BLaER1 treated with 17β-estradiol and CSF1 and Interleukin-3, amounts not matched to agents 10 nM and 100 nM (cell line): ENCODE data around the gene LIN28B.

ENCODE experiments used
- H3K27ac ChIP-seq, 11 experiments: shearing (Covaris generic); formaldehyde crosslinking; 2 replicates each; pipeline ENCODE4 v1.8.1; 2022
- H3K27me3 ChIP-seq, 11 experiments: shearing (Covaris generic); formaldehyde crosslinking; 2 replicates each; pipeline ENCODE4 v1.8.1; 2022
- H3K36me3 ChIP-seq, 11 experiments: shearing (Covaris generic); formaldehyde crosslinking; 2 replicates each; pipeline ENCODE4 v1.8.1; 2022
- H3K4me1 ChIP-seq, 10 experiments: shearing (Covaris generic); formaldehyde crosslinking; 2 replicates each; pipeline ENCODE4 v1.8.1; 2022
- H3K4me2 ChIP-seq, 11 experiments: shearing (Covaris generic); formaldehyde crosslinking; 2 replicates each; pipeline ENCODE4 v1.8.1; 2022
- H3K4me3 ChIP-seq, 10 experiments: shearing (Covaris generic); formaldehyde crosslinking; 2 replicates each; pipeline ENCODE4 v1.8.1; 2022
- H3K9ac ChIP-seq, 11 experiments: shearing (Covaris generic); formaldehyde crosslinking; 2 replicates each; pipeline ENCODE4 v1.8.1; 2022
- H3K9me3 ChIP-seq, 11 experiments: shearing (Covaris generic); formaldehyde crosslinking; replicated peaks in 1 of 11; 2 replicates each; pipeline ENCODE4 v1.8.1; 2022
- H4K20me1 ChIP-seq, 11 experiments: shearing (Covaris generic); formaldehyde crosslinking; 2 replicates each; pipeline ENCODE4 v1.8.1; 2022
- Cebpa-rat ChIP-seq, 11 experiments: shearing (Covaris generic); IDR thresholded peaks; 2 replicates each; pipeline ENCODE4 v1.8.1; 2022

Gene LIN28B

GRCh38 chr6:105091140-105091829, 134.4 kb downstream of the LIN28B start:
- Histone ChIP-seq H3K27me3 (no peaks in the 10 kb centered on the region), H3K27ac (0 out of 22 replicates have a peak overlapping the region, but pooled peaks of 1 of the 11 experiments have one; percentile 23), H3K9ac (no peak overlapping the region), H3K36me3 (no peaks in the 10 kb centered on the region), H3K4me2 (peak overlapping the region in 2 of 11 experiments; percentile 30 to 49; a peak in 4 of 22 replicates), H3K4me3 (no peak overlapping the region), H4K20me1 (no peaks in the 10 kb centered on the region), H3K4me1 (peaks cover 0 to 12% (median 0%) of the 10 kb centered on the region in 10 experiments; a peak in 5 of 20 replicates), H3K9me3 (no peaks in the 10 kb centered on the region)
- TF ChIP-seq Cebpa-rat (IDR thresholded peaks at IDR 0.05): no peak

DNA sequence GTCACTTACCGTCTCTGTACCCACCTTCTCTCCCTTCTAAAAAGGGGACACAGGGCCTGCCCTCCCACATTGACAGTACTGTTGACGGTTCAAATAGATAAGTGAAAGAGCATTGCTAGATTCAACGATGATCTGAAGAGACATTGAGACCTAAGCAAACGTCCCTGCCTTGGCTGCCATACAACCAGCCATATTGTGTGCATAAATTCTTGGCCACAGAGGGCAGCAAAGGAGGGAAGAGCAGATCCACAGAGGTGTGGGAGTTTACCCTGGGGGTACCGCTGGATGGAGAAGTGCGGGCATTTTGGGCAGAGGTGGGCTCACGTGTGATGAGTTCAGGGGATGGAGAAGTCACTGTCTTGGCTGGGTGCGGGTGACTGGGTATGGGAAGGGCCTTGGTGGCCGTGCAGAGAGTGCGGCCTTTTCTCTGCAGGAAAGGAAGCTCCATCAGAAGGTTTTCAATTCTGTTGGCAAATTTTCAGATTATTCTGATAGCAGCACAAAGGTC, 137.3 kb downstream of the LIN28B start:
- Histone ChIP-seq H3K4me3 (no peak overlapping the region), H4K20me1 (no peaks in the 10 kb centered on the region), H3K4me2 (no peak overlapping the region), H3K27ac (no peak overlapping the region), H3K4me1 (peaks cover 0 to 12% (median 0%) of the 10 kb centered on the region in 10 experiments; a peak in 5 of 20 replicates), H3K27me3 (no peaks in the 10 kb centered on the region), H3K9me3 (no peaks in the 10 kb centered on the region), H3K36me3 (peaks cover 0 to 19% (median 0%) of the 10 kb centered on the region in 11 experiments; a peak in 7 of 22 replicates), H3K9ac (no peak overlapping the region)
- no peak for TF ChIP-seq Cebpa-rat (IDR thresholded peaks at IDR 0.05)

- Histone ChIP-seq H3K4me2 (no peak overlapping the region), H3K9me3 (no peaks in the 10 kb centered on the region), H3K4me3 (no peak overlapping the region), H3K27ac (no peak overlapping the region), H3K36me3 (peaks cover 0 to 27% (median 7%) of the 10 kb centered on the region in 11 experiments; a peak in 10 of 22 replicates), H3K9ac (no peak overlapping the region), H3K27me3 (no peaks in the 10 kb centered on the region), H4K20me1 (no peaks in the 10 kb centered on the region), H3K4me1 (peaks cover 0 to 12% (median 0%) of the 10 kb centered on the region in 10 experiments; a peak in 5 of 20 replicates)
- no peak for TF ChIP-seq Cebpa-rat (IDR thresholded peaks at IDR 0.05)
Observed at GRCh38 chr6:105095139-105095538, 138.2 kb downstream of the LIN28B start.

DNA sequence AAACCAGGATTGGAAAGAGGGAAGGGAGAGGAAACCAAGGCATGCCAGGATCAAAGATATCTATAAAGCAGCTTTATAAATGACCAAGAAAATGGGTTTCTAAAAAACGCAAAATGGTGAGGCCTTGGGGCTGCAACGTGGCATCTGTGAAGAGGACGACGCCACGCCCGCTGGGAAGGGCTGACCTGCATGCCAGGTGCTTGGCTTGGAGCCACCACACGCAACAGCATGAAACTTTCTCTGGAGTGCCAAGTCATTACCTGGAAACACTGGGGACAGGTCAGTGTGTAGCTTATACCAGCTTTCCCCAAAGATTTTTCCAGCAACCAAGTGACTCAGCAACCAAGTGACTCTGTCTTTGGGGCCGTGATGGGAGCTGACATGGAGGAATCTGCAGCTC, 140.4 kb downstream of the LIN28B start:
- no peaks in the 10 kb centered on the region for H3K4me1 ChIP-seq
- H3K27me3 ChIP-seq: no peaks in the 10 kb centered on the region
- H4K20me1 ChIP-seq: no peaks in the 10 kb centered on the region
- H3K9ac ChIP-seq: no peak overlapping the region
- no peak overlapping the region for H3K4me3 ChIP-seq
- peaks cover 0 to 40% (median 7%) of the 10 kb centered on the region in 11 experiments; a peak in 10 of 22 replicates for H3K36me3 ChIP-seq
- no peak overlapping the region for H3K4me2 ChIP-seq
- no peaks in the 10 kb centered on the region for H3K9me3 ChIP-seq
- TF ChIP-seq Cebpa-rat (IDR thresholded peaks at IDR 0.05): no peak
- H3K27ac ChIP-seq: no peak overlapping the region

DNA sequence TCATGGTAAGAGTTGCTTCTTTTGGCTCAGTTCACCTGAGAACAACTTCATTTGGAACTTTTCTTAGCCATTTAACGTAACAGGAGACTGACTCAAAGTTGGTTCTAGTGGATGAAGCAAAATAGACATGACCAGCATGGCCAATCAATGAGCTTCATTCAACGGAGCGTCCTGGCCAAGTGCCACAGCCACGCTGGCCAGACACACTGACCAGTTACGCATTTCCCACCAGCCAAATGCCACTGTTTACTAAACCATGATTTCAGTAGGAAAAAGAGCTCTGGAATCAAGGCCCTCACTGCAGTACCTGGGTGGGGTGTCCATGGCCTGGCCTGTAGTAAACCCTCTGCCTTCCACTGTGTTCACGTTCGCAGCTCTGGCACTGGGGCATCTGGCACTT, 142.5 kb downstream of the LIN28B start:
- Histone ChIP-seq H3K4me2 (no peak overlapping the region), H3K4me1 (no peaks in the 10 kb centered on the region), H3K9ac (no peak overlapping the region), H3K4me3 (no peak overlapping the region), H3K9me3 (no peaks in the 10 kb centered on the region), H3K27ac (no peak overlapping the region), H4K20me1 (no peaks in the 10 kb centered on the region), H3K36me3 (peaks cover 0 to 40% (median 7%) of the 10 kb centered on the region in 11 experiments; a peak in 11 of 22 replicates), H3K27me3 (no peaks in the 10 kb centered on the region)
- TF ChIP-seq Cebpa-rat (IDR thresholded peaks at IDR 0.05): no peak

- Histone ChIP-seq H4K20me1 (no peaks in the 10 kb centered on the region; a peak in 1 of 22 replicates), H3K36me3 (peaks cover 0 to 46% (median 7%) of the 10 kb centered on the region in 11 experiments; a peak in 11 of 22 replicates), H3K27me3 (no peaks in the 10 kb centered on the region), H3K9ac (no peak overlapping the region), H3K4me1 (no peaks in the 10 kb centered on the region), H3K27ac (no peak overlapping the region), H3K4me2 (no peak overlapping the region), H3K4me3 (no peak overlapping the region), H3K9me3 (no peaks in the 10 kb centered on the region)
- no peak for TF ChIP-seq Cebpa-rat (IDR thresholded peaks at IDR 0.05)
Observed at GRCh38 chr6:105102186-105102585, 145.3 kb downstream of the LIN28B start.

- H3K9me3 ChIP-seq: no peaks in the 10 kb centered on the region
- H3K27ac ChIP-seq: no peak overlapping the region
- H3K9ac ChIP-seq: no peak overlapping the region
- no peaks in the 10 kb centered on the region for H3K27me3 ChIP-seq
- H3K4me2 ChIP-seq: no peak overlapping the region
- H4K20me1 ChIP-seq: no peaks in the 10 kb centered on the region; a peak in 1 of 22 replicates
- H3K36me3 ChIP-seq: peaks cover 0 to 37% (median 0%) of the 10 kb centered on the region in 11 experiments; a peak in 7 of 22 replicates
- no peaks in the 10 kb centered on the region for H3K4me1 ChIP-seq
- TF ChIP-seq Cebpa-rat (IDR thresholded peaks at IDR 0.05): no peak
- no peak overlapping the region for H3K4me3 ChIP-seq
Observed at GRCh38 chr6:105105094-105105493, 148.2 kb downstream of the LIN28B start.

GRCh38 chr6:105106260-105106659, 149.4 kb downstream of the LIN28B start:
- no peaks in the 10 kb centered on the region for H3K4me1 ChIP-seq
- H3K4me3 ChIP-seq: no peak overlapping the region
- no peaks in the 10 kb centered on the region for H3K27me3 ChIP-seq
- TF ChIP-seq Cebpa-rat (IDR thresholded peaks at IDR 0.05): no peak
- H3K9ac ChIP-seq: no peak overlapping the region
- H3K9me3 ChIP-seq: no peaks in the 10 kb centered on the region
- H4K20me1 ChIP-seq: no peaks in the 10 kb centered on the region; a peak in 1 of 22 replicates
- no peak overlapping the region for H3K27ac ChIP-seq
- H3K36me3 ChIP-seq: peaks cover 0 to 40% (median 0%) of the 10 kb centered on the region in 11 experiments; a peak in 8 of 22 replicates
- H3K4me2 ChIP-seq: no peak overlapping the region

DNA sequence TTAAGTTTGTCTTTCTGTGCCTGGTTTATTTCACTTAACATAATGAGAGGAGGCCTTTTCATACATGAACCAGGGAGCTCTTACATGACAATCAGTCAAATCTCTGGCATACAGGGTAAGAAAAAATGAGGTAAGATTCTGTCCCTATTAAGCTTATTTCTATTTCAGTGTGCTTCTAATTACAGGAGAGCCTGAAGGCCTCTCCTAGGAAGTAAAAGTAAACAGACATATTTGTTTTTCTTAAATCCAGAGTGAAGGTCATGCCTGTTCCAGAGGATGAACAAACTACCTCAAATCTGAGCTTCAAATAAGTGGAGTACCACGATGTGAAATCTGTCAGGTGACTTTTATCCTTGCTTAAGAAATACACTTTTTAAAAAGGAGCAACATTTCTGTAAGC, 150.3 kb downstream of the LIN28B start:
- no peak overlapping the region for H3K4me3 ChIP-seq
- no peak for TF ChIP-seq Cebpa-rat (IDR thresholded peaks at IDR 0.05)

More for the DNA sequence above, 150.3 kb downstream of the LIN28B start:
- Histone ChIP-seq H3K4me2 (no peak overlapping the region), H3K36me3 (peaks cover 0 to 42% (median 0%) of the 10 kb centered on the region in 11 experiments; a peak in 8 of 22 replicates), H4K20me1 (no peaks in the 10 kb centered on the region; a peak in 1 of 22 replicates), H3K4me1 (no peaks in the 10 kb centered on the region), H3K9me3 (no peaks in the 10 kb centered on the region), H3K9ac (no peak overlapping the region), H3K27me3 (no peaks in the 10 kb centered on the region), H3K27ac (no peak overlapping the region)
